Measurements from ENCODE around the gene HP1BP3. TPM values are rescaled to one million over a fixed set of nuclear protein-coding genes. Genes with fewer than 3 reads are reported as not detected.

The HP1BP3 gene
- total RNA-seq, 2 donors from 2014 or later: 90.8 to 201 TPM

- H3K27me3 ChIP-seq: no peaks in the 10 kb centered on the region
- H3K4me1 ChIP-seq: no peaks in the 10 kb centered on the region
- H3K36me3 ChIP-seq (replicated peaks in 1 of 2; ENCODE audit: insufficient read depth in 1 of 2, low read depth in 2 of 2): no peaks in the 10 kb centered on the region
- ATAC-seq: no peak
- H3K9me3 ChIP-seq: no peaks in the 10 kb centered on the region
- intact Hi-C loops (cut with DNase I): no loop called here
- H3K27ac ChIP-seq: no peak overlapping the region
- WGBS, 2 donors: 91 to 100% methylated on average over 2 of the region's 2 CpGs
- no peak overlapping the region for H3K4me3 ChIP-seq
- no peak for DNase-seq
- TF ChIP-seq CTCF (IDR thresholded peaks at IDR 0.05): no peak
- no peak for TF ChIP-seq POLR2A (IDR thresholded peaks at IDR 0.05)
These were observed 43.3 kb upstream of the HP1BP3 start for GRCh38 chr1:20830378-20830777.

- Histone ChIP-seq H3K9me3 (no peaks in the 10 kb centered on the region), H3K36me3 (replicated peaks in 1 of 2; ENCODE audit: insufficient read depth in 1 of 2, low read depth in 2 of 2) (no peaks in the 10 kb centered on the region), H3K27ac (no peak overlapping the region), H3K27me3 (no peaks in the 10 kb centered on the region), H3K4me3 (no peak overlapping the region), H3K4me1 (no peaks in the 10 kb centered on the region)
- TF ChIP-seq POLR2A (IDR thresholded peaks at IDR 0.05) (no peak), CTCF (IDR thresholded peaks at IDR 0.05) (no peak)
- DNase-seq (no peak), ATAC-seq (no peak)
- intact Hi-C loops (cut with DNase I): no loop called here
- WGBS, 2 donors: 82 to 93% methylated on average over 1 of the region's 1 CpG
These were observed 42.8 kb upstream of the HP1BP3 start for GRCh38 chr1:20829946-20830345.

- no peaks in the 10 kb centered on the region for H3K27me3 ChIP-seq
- 97% methylated on average over 1 of the region's 1 CpG for WGBS, 2 donors
- no peaks in the 10 kb centered on the region for H3K4me1 ChIP-seq
- H3K27ac ChIP-seq: no peak overlapping the region
- no peaks in the 10 kb centered on the region for H3K36me3 ChIP-seq (replicated peaks in 1 of 2; ENCODE audit: insufficient read depth in 1 of 2, low read depth in 2 of 2)
- no peak overlapping the region for H3K4me3 ChIP-seq
- intact Hi-C loops (cut with DNase I): no loop called here
- no peak for ATAC-seq
- no peak for TF ChIP-seq POLR2A (IDR thresholded peaks at IDR 0.05)
- DNase-seq: no peak
- no peaks in the 10 kb centered on the region for H3K9me3 ChIP-seq
These were observed 42.4 kb upstream of the HP1BP3 start for GRCh38 chr1:20829531-20829930.

- no peak for TF ChIP-seq POLR2A (IDR thresholded peaks at IDR 0.05)
- TF ChIP-seq CTCF (IDR thresholded peaks at IDR 0.05): no peak
- intact Hi-C loops (cut with DNase I): no loop called here
- ATAC-seq (no peak), DNase-seq (no peak)
- H3K4me3 ChIP-seq: no peak overlapping the region
- H3K4me1 ChIP-seq: no peaks in the 10 kb centered on the region
- H3K9me3 ChIP-seq: no peaks in the 10 kb centered on the region
- H3K27me3 ChIP-seq: no peaks in the 10 kb centered on the region
- H3K27ac ChIP-seq: no peak overlapping the region
- no peaks in the 10 kb centered on the region for H3K36me3 ChIP-seq (replicated peaks in 1 of 2; ENCODE audit: insufficient read depth in 1 of 2, low read depth in 2 of 2)
These were observed 36.7 kb upstream of the HP1BP3 start for GRCh38 chr1:20823845-20824244.

- Histone ChIP-seq H3K36me3 (replicated peaks in 1 of 2; ENCODE audit: insufficient read depth in 1 of 2, low read depth in 2 of 2) (no peaks in the 10 kb centered on the region), H3K9me3 (no peaks in the 10 kb centered on the region), H3K4me3 (no peak overlapping the region), H3K4me1 (no peaks in the 10 kb centered on the region), H3K27me3 (no peaks in the 10 kb centered on the region), H3K27ac (no peak overlapping the region)
- ATAC-seq: no peak
- no peak for DNase-seq
- no peak for TF ChIP-seq POLR2A (IDR thresholded peaks at IDR 0.05)
- TF ChIP-seq CTCF (IDR thresholded peaks at IDR 0.05): no peak
- WGBS, 2 donors: 39 to 50% methylated on average over 2 of the region's 2 CpGs
- intact Hi-C loops (cut with DNase I): no loop called here
These were observed 34.4 kb upstream of the HP1BP3 start for GRCh38 chr1:20821466-20821865.
